B cell (primary cell): ENCODE results near the gene CTNNA3. TPM values are rescaled to one million over a fixed set of nuclear protein-coding genes. Genes with fewer than 3 reads are reported as not detected.

ENCODE experiments used
- ATAC-seq: fragments of 200-7000 bp; cut with Tn5 transposase; one replicate; pipeline ENCODE4 v1.10.0; 2021; ENCODE audit warnings: low read depth, mild to moderate bottlenecking, moderate number of reproducible peaks, moderate library complexity
- CTCF ChIA-PET: fragments of 350-600 bp; sonication (Branson Sonifier 250); formaldehyde crosslinking; loops from one replicate; lab custom pipeline; 2021; ENCODE audit warnings: antibody characterized with exemption, inconsistent platforms; lab: Charles Lee
- POLR2A ChIA-PET: fragments of 350-600 bp; sonication (Branson Sonifier 250); formaldehyde crosslinking; loops from one replicate; lab custom pipeline; 2021; ENCODE audit warnings: antibody characterized with exemption; lab: Charles Lee
- DNase-seq: peaks from one replicate; pipeline ENCODE4 v3.0.0; 2013
- H2AFZ ChIP-seq: 2 replicates; pipeline ENCODE4 v1.6.1; 2012; ENCODE audit warnings: mild to moderate bottlenecking, low read depth, low read length; ENCODE audit not compliant: insufficient read depth, poor library complexity, severe bottlenecking
- H3K27ac ChIP-seq, 2 donors: 1 replicate in 1 of 2; 2 replicates in 1 of 2; pipeline ENCODE4 v1.5.1; 2012 to 2013; ENCODE audit warnings: low read length in 2 of 2, mild to moderate bottlenecking in 2 of 2, moderate library complexity in 1 of 2
- H3K27me3 ChIP-seq, 4 experiments: fragments of 200-600 bp in 1 of 4; sonication (generic) in 1 of 4; replicated peaks in 1 of 4; 1 replicate in 2 of 4; 2 replicates in 2 of 4; pipeline versions ENCODE4 v1.6.1 to v1.7.0; 2013 to 2016; ENCODE audit warnings: low read length in 3 of 4, mild to moderate bottlenecking in 2 of 4, mixed read lengths in 1 of 4, moderate library complexity in 1 of 4; ENCODE audit not compliant: insufficient read depth in 4 of 4, control insufficient read depth in 3 of 4; ENCODE audit errors: control extremely low read depth in 1 of 4
- H3K36me3 ChIP-seq, 2 experiments: replicated peaks in 1 of 2; 1 replicate in 1 of 2; 2 replicates in 1 of 2; pipeline versions ENCODE4 v1.6.1 to v1.7.1; 2013; ENCODE audit warnings: low read length in 1 of 2; ENCODE audit not compliant: insufficient read depth in 2 of 2, control insufficient read depth in 1 of 2; ENCODE audit errors: control extremely low read depth in 1 of 2, extremely low read depth in 1 of 2
- H3K4me1 ChIP-seq, 2 donors: fragments of 200-600 bp in 1 of 2; sonication (generic) in 1 of 2; 1 replicate in 1 of 2; 2 replicates in 1 of 2; pipeline versions ENCODE4 v1.5.1 to v1.6.1; 2013 to 2017; ENCODE audit warnings: low read length in 2 of 2; ENCODE audit not compliant: control insufficient read depth in 2 of 2, insufficient read depth in 2 of 2
- H3K4me2 ChIP-seq: replicated peaks from 2 replicates; pipeline ENCODE3; 2012; ENCODE audit warnings: mild to moderate bottlenecking, low read depth, low read length; ENCODE audit not compliant: poor library complexity, severe bottlenecking
- H3K4me3 ChIP-seq, 5 experiments: fragments of 200-600 bp in 1 of 5; sonication (generic) in 1 of 5; 1 replicate in 3 of 5; 2 replicates in 2 of 5; pipeline versions ENCODE4 v1.5.1 to v1.7.0; 2011 to 2016; ENCODE audit warnings: low read length in 4 of 5, mild to moderate bottlenecking in 4 of 5, low read depth in 2 of 5, control low read depth in 1 of 5, moderate library complexity in 1 of 5; ENCODE audit not compliant: insufficient read depth in 1 of 5; ENCODE audit errors: control extremely low read depth in 1 of 5, extremely low read depth in 1 of 5
- H3K79me2 ChIP-seq: fragments of 200-600 bp; sonication (generic); one replicate; pipeline ENCODE4 v1.6.0; 2016; ENCODE audit warnings: low read length; ENCODE audit not compliant: control insufficient read depth, insufficient read depth
- H3K9ac ChIP-seq: fragments of 200-600 bp; sonication (generic); 2 replicates; pipeline ENCODE4 v1.6.1; 2017; ENCODE audit warnings: mild to moderate bottlenecking, low read length, moderate library complexity
- H3K9me3 ChIP-seq, 3 donors: one replicate each; pipeline versions ENCODE4 v1.6.1 to v1.7.1; 2013; ENCODE audit warnings: low read length in 2 of 3; ENCODE audit not compliant: control insufficient read depth in 2 of 3, insufficient read depth in 1 of 3; ENCODE audit errors: control extremely low read depth in 1 of 3
- H4K20me1 ChIP-seq: 2 replicates; pipeline ENCODE4 v1.6.0; 2012; ENCODE audit warnings: mild to moderate bottlenecking, low read length; ENCODE audit not compliant: insufficient read depth, control insufficient read depth, poor library complexity, severe bottlenecking
- H3K27ac Mint-ChIP-seq: one replicate; pipeline ENCODE4 v1.8.0; 2021; ENCODE audit warnings: mixed read lengths
- H3K27me3 Mint-ChIP-seq: one replicate; pipeline ENCODE4 v1.8.0; 2021; ENCODE audit warnings: mixed read lengths
- H3K4me1 Mint-ChIP-seq: one replicate; pipeline ENCODE4 v1.8.0; 2021; ENCODE audit warnings: mixed read lengths
- H3K4me3 Mint-ChIP-seq: one replicate; pipeline ENCODE4 v1.8.0; 2021; ENCODE audit warnings: mixed read lengths
- H3K9me3 Mint-ChIP-seq: one replicate; pipeline ENCODE4 v1.8.0; 2022; ENCODE audit warnings: mixed read lengths; ENCODE audit not compliant: insufficient read depth
- EZH2 ChIP-seq: IDR thresholded peaks from 2 replicates; pipeline ENCODE4 v1.6.1; 2012; ENCODE audit warnings: borderline replicate concordance, low read depth, mild to moderate bottlenecking, moderate library complexity, low read length; ENCODE audit not compliant: insufficient read depth, poor library complexity, severe bottlenecking
- WGBS: methylation state at CpG from one replicate; pipeline ENCODE4 v1.1.5; 2013; ENCODE audit warnings: missing lambda C conversion rate; ENCODE audit not compliant: insufficient coverage; 5-methylcytosine and 5-hydroxymethylcytosine counted together
- intact Hi-C: fragments of 100-400 bp; cut with micrococcal nuclease; formaldehyde crosslinking; loops from one replicate; pipeline ENCODE4 v1.10.0; 2022
- polyA plus RNA-seq: library from polyadenylated mRNA; depleted of rRNA; stranded (reverse); fragments of >200 nt; gene quantifications from 2 replicates; pipeline ENCODE4 v1.2.3, GENCODE V29; 2012
- total RNA-seq, 2 donors: library from RNA; stranded (reverse); fragments of 120-200 nt in 1 of 2; gene quantifications; 1 replicate in 1 of 2; 2 replicates in 1 of 2; pipeline versions ENCODE4 v1.2.3 to v1.2.4, GENCODE V29; 2013 to 2022
- TF ChIP-seq, protein P1 (sequence below): fragments of 200-600 bp; IDR thresholded peaks from one replicate; pipeline ENCODE4 v1.8.0; 2022; ENCODE audit warnings: antibody characterized with exemption, mild to moderate bottlenecking

CTNNA3 gene
- total and polyA plus RNA-seq, 2 donors (not counting 1 experiment from before 2014, with no cell fraction given): 0.01 TPM; not detected in 1

DNA sequence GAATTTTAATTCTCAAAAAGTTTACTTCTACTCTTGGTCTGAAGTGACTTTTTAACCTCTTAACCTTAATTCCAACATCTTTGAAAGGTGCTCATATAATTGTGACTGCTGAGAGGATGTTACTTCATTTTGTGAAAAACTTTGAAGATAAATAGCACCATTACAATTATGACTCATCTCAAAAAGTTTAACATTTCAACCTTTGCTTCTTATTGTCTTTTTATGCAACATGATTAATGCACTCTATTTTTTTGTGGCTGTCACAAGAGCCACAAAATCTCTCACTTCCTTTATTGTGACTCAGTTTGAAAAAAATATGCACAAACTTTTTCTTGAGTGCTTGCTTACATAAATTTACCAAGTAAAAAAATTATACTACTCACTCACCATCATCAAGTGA is 387.1 kb downstream of the CTNNA3 start:
- Histone ChIP-seq H3K27ac (no peak overlapping the region), H3K9ac (no peak overlapping the region), H3K9me3 (no peaks in the 10 kb centered on the region), H3K4me2 (no peak overlapping the region), H3K27me3 (no peaks in the 10 kb centered on the region), H3K79me2 (no peaks in the 10 kb centered on the region), H3K4me1 (no peaks in the 10 kb centered on the region), H2AFZ (no peak overlapping the region), H4K20me1 (no peaks in the 10 kb centered on the region), H3K36me3 (no peaks in the 10 kb centered on the region), H3K4me3 (no peak overlapping the region)
- no peaks in the 10 kb centered on the region for H3K4me1 Mint-ChIP-seq
- H3K4me3 Mint-ChIP-seq: no peak overlapping the region
- ATAC-seq: no peak
- no peaks in the 10 kb centered on the region for H3K27me3 Mint-ChIP-seq
- no peak for DNase-seq
- ChIA-PET CTCF (no interaction called here), POLR2A (no interaction called here)
- TF ChIP-seq, protein P1, sequence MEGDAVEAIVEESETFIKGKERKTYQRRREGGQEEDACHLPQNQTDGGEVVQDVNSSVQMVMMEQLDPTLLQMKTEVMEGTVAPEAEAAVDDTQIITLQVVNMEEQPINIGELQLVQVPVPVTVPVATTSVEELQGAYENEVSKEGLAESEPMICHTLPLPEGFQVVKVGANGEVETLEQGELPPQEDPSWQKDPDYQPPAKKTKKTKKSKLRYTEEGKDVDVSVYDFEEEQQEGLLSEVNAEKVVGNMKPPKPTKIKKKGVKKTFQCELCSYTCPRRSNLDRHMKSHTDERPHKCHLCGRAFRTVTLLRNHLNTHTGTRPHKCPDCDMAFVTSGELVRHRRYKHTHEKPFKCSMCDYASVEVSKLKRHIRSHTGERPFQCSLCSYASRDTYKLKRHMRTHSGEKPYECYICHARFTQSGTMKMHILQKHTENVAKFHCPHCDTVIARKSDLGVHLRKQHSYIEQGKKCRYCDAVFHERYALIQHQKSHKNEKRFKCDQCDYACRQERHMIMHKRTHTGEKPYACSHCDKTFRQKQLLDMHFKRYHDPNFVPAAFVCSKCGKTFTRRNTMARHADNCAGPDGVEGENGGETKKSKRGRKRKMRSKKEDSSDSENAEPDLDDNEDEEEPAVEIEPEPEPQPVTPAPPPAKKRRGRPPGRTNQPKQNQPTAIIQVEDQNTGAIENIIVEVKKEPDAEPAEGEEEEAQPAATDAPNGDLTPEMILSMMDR: no peak
- TF ChIP-seq EZH2: no peak
- peaks cover 3% of the 10 kb centered on the region for H3K9me3 Mint-ChIP-seq
- H3K27ac Mint-ChIP-seq: no peak overlapping the region
- intact Hi-C loops: loop anchor here (5.0 kb wide), 1 partner anchor 473 kb away; no protein-coding TSS in a partner anchor

DNA sequence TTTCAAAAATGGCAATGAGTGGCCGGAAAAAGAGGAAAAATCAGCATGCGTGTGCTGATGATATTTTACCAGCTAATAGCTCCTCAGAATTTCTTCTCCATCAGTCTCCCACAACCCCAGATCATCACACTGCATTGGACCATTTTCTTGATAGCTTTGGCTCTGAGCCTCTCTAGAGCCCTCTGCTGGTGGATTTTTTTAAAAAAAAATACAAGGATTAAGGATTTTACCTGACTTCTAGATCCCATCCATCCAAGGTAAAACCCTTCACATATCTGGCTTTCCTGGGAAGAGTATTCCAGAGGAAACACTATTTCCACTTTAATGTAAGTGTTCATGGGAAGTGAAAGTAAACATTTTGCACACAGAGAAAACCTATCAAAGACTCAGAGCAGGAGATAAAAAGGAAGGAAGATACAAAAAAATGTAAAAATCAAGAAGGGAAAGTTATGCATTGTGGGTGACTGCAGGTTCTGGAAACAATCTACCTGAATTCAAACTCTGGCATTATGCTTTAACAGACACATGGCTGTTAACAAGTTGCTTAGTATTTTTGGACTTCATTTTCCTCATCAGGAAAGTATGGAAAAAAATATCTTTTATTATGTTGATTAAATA is 389.3 kb downstream of the CTNNA3 start:
- no peak overlapping the region for H3K9ac ChIP-seq
- ChIA-PET CTCF (no interaction called here), POLR2A (no interaction called here)
- Mint-ChIP-seq H3K4me1 (no peaks in the 10 kb centered on the region), H3K9me3 (peaks cover 5% of the 10 kb centered on the region), H3K27me3 (no peaks in the 10 kb centered on the region), H3K27ac (no peak overlapping the region), H3K4me3 (no peak overlapping the region)
- H4K20me1 ChIP-seq: no peaks in the 10 kb centered on the region
- no peak overlapping the region for H3K4me2 ChIP-seq
- no peak overlapping the region for H2AFZ ChIP-seq
- intact Hi-C loops: loop anchor here (5.0 kb wide), 1 partner anchor 476 kb away; no protein-coding TSS in a partner anchor
- ATAC-seq: no peak
- no peak for DNase-seq
- H3K27me3 ChIP-seq: no peaks in the 10 kb centered on the region
- H3K79me2 ChIP-seq: no peaks in the 10 kb centered on the region
- H3K4me1 ChIP-seq: no peaks in the 10 kb centered on the region
- no peak for TF ChIP-seq EZH2
- TF ChIP-seq, protein P1: peak; percentile 24
- H3K27ac ChIP-seq: no peak overlapping the region
- WGBS: no CpG with 5 or more reads among the region's 2 CpGs
- no peaks in the 10 kb centered on the region for H3K36me3 ChIP-seq
- H3K9me3 ChIP-seq: no peaks in the 10 kb centered on the region
- no peak overlapping the region for H3K4me3 ChIP-seq
